Upper lobe of right lung (tissue), 1 donor: ENCODE data around the gene TBC1D14. TPM values are rescaled to one million over a fixed set of nuclear protein-coding genes. Genes with fewer than 3 reads are reported as not detected.

ENCODE experiments used
- ATAC-seq: fragments of 200-7000 bp; cut with Tn5 transposase; one replicate; pipeline ENCODE4 v1.9.1; 2020; ENCODE audit warnings: mild to moderate bottlenecking, moderate library complexity
- DNase-seq: peaks from one replicate; pipeline ENCODE4 v3.0.0-alpha.2; 2020
- H3K27ac ChIP-seq: fragments of 200-600 bp; one replicate; pipeline ENCODE4 v1.8.0; 2022
- H3K27me3 ChIP-seq: fragments of 200-600 bp; one replicate; pipeline ENCODE4 v1.8.0; 2022; ENCODE audit warnings: mild to moderate bottlenecking
- H3K36me3 ChIP-seq: fragments of 200-600 bp; one replicate; pipeline ENCODE4 v1.8.0; 2022
- H3K4me1 ChIP-seq: fragments of 200-600 bp; one replicate; pipeline ENCODE4 v1.8.0; 2022
- H3K4me3 ChIP-seq: fragments of 200-600 bp; one replicate; pipeline ENCODE4 v1.8.0; 2022; ENCODE audit warnings: mild to moderate bottlenecking
- H3K9me3 ChIP-seq: fragments of 200-600 bp; one replicate; pipeline ENCODE4 v1.8.0; 2022
- intact Hi-C: fragments of 100-400 bp; cut with DNase I; formaldehyde crosslinking; loops from one replicate; pipeline ENCODE4 v1.11.0; 2022
- total RNA-seq: library from RNA; stranded (reverse); fragmentation: NEBNext Ultra II Directional; extraction: Animal tissue kit (Norgen Biotek cat#: 25700); gene quantifications from one replicate; pipeline ENCODE4 v1.2.1, GENCODE V29; 2021
- TF ChIP-seq, protein P1 (sequence below): fragments of 200-600 bp; IDR thresholded peaks from one replicate; pipeline ENCODE4 v1.8.0; 2022; ENCODE audit warnings: antibody characterized with exemption
- donor health status: DM: no; HTN: yes; CAD: no; lungs with severe emphysema.

TBC1D14 gene
- total RNA-seq, 1 donor from 2014 or later, result 51.8 TPM

DNA sequence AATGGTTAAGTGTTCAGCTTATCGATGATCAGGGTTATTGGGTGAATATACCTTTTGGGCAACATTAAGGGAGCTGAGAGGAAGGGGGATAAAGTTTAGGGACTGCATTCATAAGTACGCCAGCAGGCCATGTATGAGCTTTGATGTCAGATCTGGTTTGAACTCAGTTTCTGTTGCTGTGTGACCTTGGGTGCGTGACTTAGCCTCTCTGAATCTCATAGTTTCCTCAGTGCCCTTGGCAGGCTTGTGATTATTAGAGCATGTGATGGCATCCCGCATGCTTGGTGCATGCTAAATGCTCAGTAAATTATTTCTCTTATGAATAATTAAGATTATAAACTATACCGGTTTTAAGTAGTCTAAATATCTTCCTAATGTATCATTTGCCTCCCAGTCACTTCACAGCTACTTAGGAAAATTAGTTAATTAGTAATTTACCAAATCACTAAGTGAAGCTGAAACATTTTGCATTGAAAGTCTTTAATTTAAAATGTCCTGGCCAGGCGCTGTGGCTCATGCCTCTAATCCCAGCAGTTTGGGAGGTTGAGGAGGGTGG lies 3.8 kb downstream of the TBC1D14 start:
- Histone ChIP-seq H3K4me3 (no peak overlapping the region), H3K4me1 (peaks cover 48% of the 10 kb centered on the region), H3K27me3 (no peaks in the 10 kb centered on the region), H3K9me3 (no peaks in the 10 kb centered on the region), H3K27ac (no peak overlapping the region), H3K36me3 (no peaks in the 10 kb centered on the region)
- DNase-seq (no peak), ATAC-seq (no peak)
- TF ChIP-seq, protein P1, sequence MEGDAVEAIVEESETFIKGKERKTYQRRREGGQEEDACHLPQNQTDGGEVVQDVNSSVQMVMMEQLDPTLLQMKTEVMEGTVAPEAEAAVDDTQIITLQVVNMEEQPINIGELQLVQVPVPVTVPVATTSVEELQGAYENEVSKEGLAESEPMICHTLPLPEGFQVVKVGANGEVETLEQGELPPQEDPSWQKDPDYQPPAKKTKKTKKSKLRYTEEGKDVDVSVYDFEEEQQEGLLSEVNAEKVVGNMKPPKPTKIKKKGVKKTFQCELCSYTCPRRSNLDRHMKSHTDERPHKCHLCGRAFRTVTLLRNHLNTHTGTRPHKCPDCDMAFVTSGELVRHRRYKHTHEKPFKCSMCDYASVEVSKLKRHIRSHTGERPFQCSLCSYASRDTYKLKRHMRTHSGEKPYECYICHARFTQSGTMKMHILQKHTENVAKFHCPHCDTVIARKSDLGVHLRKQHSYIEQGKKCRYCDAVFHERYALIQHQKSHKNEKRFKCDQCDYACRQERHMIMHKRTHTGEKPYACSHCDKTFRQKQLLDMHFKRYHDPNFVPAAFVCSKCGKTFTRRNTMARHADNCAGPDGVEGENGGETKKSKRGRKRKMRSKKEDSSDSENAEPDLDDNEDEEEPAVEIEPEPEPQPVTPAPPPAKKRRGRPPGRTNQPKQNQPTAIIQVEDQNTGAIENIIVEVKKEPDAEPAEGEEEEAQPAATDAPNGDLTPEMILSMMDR, result no peak
- intact Hi-C loops, result no loop called here

DNA sequence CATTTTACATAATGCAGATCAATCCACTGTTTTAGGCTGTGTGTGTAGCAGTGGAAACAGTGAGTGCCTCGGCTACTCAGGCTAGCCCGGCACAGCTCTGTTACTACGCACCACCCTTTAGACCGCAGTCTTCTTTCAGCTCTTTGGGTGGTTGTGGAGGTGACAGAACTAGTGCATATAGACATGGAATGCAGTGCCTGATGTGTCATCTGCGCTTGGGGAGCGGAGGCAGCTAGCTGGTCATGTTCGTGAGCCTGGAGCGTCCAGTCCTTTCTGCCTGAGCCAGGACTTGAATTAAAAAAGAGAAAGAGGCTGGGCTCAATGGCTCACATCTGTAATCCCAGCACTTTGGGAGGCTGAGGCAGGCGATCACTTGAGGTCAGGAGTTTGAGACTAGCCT lies 4.8 kb downstream of the TBC1D14 start:
- no peak overlapping the region for H3K4me3 ChIP-seq
- DNase-seq (no peak), ATAC-seq (no peak)
- peak overlapping the region; percentile 32 for H3K27ac ChIP-seq
- TF ChIP-seq, protein P1, result no peak
- H3K36me3 ChIP-seq, result no peaks in the 10 kb centered on the region
- no peaks in the 10 kb centered on the region for H3K9me3 ChIP-seq
- peaks cover 53% of the 10 kb centered on the region for H3K4me1 ChIP-seq
- no peaks in the 10 kb centered on the region for H3K27me3 ChIP-seq
- intact Hi-C loops, result no loop called here

DNA sequence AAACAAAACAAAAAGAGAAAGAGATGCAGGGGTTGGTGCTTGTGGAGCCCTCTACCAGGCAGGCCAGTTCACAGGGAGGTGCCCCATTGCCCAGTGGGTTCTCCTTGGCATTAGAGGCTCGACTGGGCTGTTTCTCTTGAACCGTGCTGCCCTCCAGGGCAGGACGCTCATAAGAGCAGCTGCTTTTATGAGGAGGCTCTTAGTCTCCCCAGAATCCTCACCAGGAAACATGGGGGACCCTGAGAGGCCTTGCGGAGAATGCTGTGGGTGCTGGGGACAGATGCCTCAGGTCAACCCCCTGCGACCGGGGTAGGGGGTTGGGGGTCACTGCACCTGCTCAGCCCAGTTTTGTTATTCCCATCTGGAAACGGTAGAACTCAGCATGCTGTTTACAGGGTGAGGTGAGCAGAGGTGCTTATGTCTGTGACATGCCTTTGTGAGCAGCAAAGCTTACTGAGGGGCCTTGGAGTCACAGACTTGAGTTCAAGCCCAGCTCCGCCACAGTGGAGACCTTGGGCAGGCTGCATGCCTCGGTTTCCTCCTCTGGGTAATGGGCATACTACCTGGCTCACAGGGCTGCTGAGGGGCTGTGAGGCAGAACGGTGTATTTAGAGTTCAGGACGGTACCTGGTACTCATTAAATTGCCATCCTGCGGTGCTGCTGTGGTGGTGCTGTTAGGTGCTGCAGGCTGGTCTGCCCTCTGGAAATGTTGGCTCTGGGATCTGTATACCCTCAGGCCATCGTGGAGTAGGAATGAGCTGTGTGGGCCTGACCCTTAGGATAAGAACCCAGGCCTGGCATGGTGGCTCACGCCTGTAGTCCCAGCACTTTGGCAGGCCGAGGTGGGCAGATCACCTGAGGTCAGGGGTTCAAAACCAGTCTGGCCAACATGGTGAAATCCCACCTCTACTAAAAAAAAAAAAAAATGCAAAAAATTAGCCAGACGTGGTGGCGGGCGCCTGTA lies 5.7 kb downstream of the TBC1D14 start:
- ATAC-seq, result no peak
- intact Hi-C loops, result no loop called here
- Histone ChIP-seq H3K9me3 (no peaks in the 10 kb centered on the region), H3K27me3 (no peaks in the 10 kb centered on the region), H3K36me3 (no peaks in the 10 kb centered on the region), H3K27ac (peak overlapping the region; percentile 32), H3K4me1 (peaks cover 53% of the 10 kb centered on the region), H3K4me3 (no peak overlapping the region)
- TF ChIP-seq, protein P1, result no peak
- no peak for DNase-seq

DNA sequence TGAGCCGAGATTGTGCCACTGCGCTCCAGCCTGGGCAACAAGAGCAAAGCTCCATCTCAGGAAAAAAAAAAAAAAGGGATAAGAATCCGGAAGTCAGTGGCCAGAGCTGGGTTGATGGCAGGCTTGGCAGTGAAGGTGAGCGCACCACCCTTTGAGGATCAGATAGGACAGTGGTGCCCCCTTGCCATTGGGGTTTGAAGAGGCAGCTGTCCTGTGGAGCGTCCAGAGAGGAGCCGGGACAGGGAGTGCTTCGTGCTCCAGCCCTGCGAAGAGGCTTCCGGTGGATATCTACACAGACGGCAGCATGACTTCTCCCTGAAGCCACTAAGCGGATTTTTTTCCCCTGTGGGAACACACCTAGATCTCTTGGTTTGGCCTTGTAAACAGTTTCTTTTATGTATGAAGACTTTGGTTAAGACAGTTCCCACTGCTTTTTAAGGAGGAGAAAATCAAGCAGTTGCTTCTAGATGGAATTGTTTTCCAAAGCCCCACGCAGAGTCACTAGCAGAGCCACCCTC lies 6.5 kb downstream of the TBC1D14 start:
- DNase-seq (no peak), ATAC-seq (no peak)
- H3K27me3 ChIP-seq, result no peaks in the 10 kb centered on the region
- TF ChIP-seq, protein P1, result no peak
- peak overlapping the region; percentile 85 for H3K27ac ChIP-seq
- H3K9me3 ChIP-seq, result no peaks in the 10 kb centered on the region
- H3K36me3 ChIP-seq, result no peaks in the 10 kb centered on the region
- intact Hi-C loops, result no loop called here
- peaks cover 45% of the 10 kb centered on the region for H3K4me1 ChIP-seq
- no peak overlapping the region for H3K4me3 ChIP-seq

DNA sequence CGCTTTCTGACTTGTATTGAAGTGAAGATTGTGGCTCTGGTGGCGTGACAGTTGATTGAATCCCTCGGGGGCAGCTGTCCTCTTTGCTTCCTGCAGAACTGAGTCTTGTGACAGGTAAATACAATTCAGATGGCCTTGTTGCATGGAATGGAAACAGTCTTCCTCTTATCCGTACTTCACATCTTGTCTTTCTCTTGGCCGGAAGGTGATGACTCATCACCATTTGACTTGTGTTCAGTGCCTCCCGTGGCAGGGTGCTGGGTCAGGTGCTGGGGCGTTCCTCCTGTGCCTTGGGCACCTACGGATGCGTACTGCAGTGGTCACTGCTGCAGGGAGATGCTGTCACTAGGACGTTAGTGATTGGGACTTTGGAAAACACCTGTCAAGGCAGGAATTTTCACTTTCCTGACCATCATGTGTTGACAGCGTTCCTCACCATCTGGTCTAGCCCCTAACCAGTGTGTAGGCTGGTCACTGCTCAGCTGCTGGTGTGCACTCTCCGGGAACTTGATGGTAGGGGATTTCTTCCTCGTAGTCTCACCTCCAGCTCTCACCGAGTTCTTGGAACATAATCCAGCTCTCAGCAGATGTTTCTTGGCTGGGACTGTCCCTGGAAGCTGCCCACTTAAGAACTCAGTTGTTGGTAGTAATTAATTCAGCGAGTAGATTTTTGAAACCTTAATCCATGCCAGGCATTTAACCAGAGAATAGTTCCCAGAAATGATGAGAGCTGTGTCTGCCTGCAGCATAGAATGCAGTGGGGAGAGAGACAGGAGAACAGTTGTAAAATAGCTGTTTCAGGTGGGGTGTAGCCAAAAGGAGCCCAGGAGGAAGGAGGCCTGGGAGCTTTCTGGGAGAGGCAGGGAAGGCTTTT lies 7.2 kb downstream of the TBC1D14 start:
- peak; percentile 39 for ATAC-seq
- no peak overlapping the region for H3K4me3 ChIP-seq
- peaks cover 46% of the 10 kb centered on the region for H3K4me1 ChIP-seq
- H3K27me3 ChIP-seq, result no peaks in the 10 kb centered on the region
- no peak for DNase-seq
- no peaks in the 10 kb centered on the region for H3K9me3 ChIP-seq
- intact Hi-C loops, result no loop called here
- no peaks in the 10 kb centered on the region for H3K36me3 ChIP-seq
- peak overlapping the region; percentile 85 for H3K27ac ChIP-seq
- TF ChIP-seq, protein P1, result no peak
